ENCODE results near the gene XPO5.
A peak's percentile ranks its signal among the peaks of the same experiment; 100 is the strongest.

The XPO5 gene

GRCh38 chr6:43493833-43494232 lies 82.0 kb downstream of the XPO5 start:
- Mint-ChIP-seq H3K27me3 (ENCODE audit: low read depth) (no peaks in the 10 kb centered on the region), H3K27ac (peak overlapping the region; percentile 17), H3K4me1 (ENCODE audit: low read depth) (peaks cover 6% of the 10 kb centered on the region), H3K9me3 (no peaks in the 10 kb centered on the region), H3K36me3 (ENCODE audit: low read depth) (no peaks in the 10 kb centered on the region), H3K4me3 (no peak overlapping the region)
- no peak for DNase-seq (ENCODE audit: low spot score)

- Mint-ChIP-seq H3K36me3 (ENCODE audit: low read depth) (no peaks in the 10 kb centered on the region), H3K4me3 (no peak overlapping the region), H3K9me3 (no peaks in the 10 kb centered on the region), H3K27ac (no peak overlapping the region), H3K27me3 (ENCODE audit: low read depth) (no peaks in the 10 kb centered on the region), H3K4me1 (ENCODE audit: low read depth) (peaks cover 6% of the 10 kb centered on the region)
- no peak for DNase-seq (ENCODE audit: low spot score)
These were observed 82.6 kb downstream of the XPO5 start for GRCh38 chr6:43493230-43493629.

DNA sequence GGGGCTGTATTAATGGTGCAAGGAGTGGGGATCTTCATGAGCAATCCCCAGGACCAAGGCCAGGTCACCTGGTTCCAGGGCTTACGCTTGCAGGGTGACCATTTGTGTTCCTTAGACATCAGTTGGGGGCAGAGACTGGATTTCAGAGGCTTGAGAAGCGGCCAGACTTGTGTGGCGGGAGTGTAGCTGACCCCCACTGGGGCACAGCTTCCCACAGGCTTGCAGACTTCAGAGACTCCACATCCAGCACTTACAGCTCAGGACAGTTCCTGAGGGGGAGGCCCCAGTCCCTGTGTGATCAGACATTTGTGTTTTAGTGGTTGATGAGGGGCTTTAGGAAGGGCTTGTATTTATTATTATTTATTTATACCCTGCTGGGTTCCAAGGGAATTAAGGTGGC lies 83.2 kb downstream of the XPO5 start:
- Mint-ChIP-seq H3K4me1 (ENCODE audit: low read depth) (peaks cover 6% of the 10 kb centered on the region), H3K27ac (no peak overlapping the region), H3K4me3 (no peak overlapping the region), H3K36me3 (ENCODE audit: low read depth) (no peaks in the 10 kb centered on the region), H3K9me3 (no peaks in the 10 kb centered on the region), H3K27me3 (ENCODE audit: low read depth) (no peaks in the 10 kb centered on the region)
- no peak for DNase-seq (ENCODE audit: low spot score)

GRCh38 chr6:43491750-43492661 lies 83.8 kb downstream of the XPO5 start:
- Mint-ChIP-seq H3K4me3 (no peak overlapping the region), H3K9me3 (no peaks in the 10 kb centered on the region), H3K27me3 (ENCODE audit: low read depth) (no peaks in the 10 kb centered on the region), H3K4me1 (ENCODE audit: low read depth) (peaks cover 6% of the 10 kb centered on the region), H3K27ac (no peak overlapping the region), H3K36me3 (ENCODE audit: low read depth) (no peaks in the 10 kb centered on the region)
- no peak for DNase-seq (ENCODE audit: low spot score)

DNA sequence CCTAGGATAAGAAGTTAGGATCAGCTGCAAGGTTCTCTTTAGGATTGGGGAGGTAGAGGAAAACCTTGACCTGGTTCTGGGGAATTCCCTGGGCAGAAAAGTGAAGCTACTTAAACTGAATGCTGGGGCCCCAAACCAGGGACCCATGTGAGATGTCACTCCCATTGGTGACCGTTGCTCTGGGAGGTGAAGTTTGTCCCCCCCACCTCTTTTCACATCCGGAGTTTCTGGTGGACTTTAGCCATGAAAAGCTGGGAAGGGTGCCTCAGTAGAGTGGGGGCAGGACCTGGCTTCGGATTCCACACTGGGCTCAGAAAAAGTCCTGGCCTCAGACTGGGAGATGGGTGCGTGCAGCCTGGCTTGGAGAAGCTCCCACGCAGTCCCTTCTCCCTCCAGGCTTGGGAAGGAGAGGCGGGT lies 85.3 kb downstream of the XPO5 start:
- Mint-ChIP-seq H3K4me1 (ENCODE audit: low read depth) (peaks cover 5% of the 10 kb centered on the region), H3K9me3 (no peaks in the 10 kb centered on the region), H3K27ac (no peak overlapping the region), H3K27me3 (ENCODE audit: low read depth) (no peaks in the 10 kb centered on the region), H3K36me3 (ENCODE audit: low read depth) (no peaks in the 10 kb centered on the region), H3K4me3 (no peak overlapping the region)
- no peak for DNase-seq (ENCODE audit: low spot score)

DNA sequence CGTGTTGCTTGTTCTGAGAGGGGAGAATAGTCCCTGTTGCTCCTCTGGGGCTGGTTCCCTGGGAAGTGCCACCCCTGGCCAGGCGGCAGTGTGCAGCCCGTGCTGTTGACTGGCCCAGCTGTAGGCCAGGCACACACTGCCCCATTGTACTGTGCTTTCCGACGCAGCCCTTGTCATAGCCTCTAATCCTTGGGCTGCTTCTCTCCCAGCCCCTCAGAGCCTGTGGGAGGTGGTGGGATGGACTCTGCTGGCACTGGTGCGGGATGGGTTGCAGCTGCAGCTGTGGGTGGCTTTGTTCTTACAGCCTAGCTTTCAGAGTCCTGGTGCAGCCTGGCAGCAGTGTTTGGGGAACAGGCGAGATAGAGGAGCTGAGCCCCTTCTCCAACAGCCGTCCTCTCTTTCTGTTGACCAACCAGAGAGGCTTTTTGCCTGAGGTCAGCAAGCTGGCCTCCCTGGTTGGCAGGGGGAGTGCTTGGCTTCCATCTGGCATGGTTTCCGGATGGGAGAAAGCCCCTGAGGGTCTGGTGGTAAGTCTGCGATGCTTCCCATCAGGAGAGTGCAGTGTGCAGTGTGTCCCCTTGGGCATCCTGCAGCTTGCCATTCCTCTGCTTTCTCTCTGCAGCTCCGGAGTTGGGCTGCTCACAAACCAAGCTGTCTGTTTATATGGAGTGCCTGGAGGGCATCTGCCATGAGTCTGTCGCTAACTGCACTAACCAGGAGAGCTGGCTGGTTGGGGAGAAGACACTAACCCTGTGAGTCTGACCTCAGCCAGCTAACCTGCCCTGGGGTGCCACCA lies 86.4 kb downstream of the XPO5 start:
- Mint-ChIP-seq H3K36me3 (ENCODE audit: low read depth) (no peaks in the 10 kb centered on the region), H3K27me3 (ENCODE audit: low read depth) (no peaks in the 10 kb centered on the region), H3K4me1 (ENCODE audit: low read depth) (no peaks in the 10 kb centered on the region), H3K9me3 (no peaks in the 10 kb centered on the region), H3K27ac (no peak overlapping the region), H3K4me3 (no peak overlapping the region)
- DNase-seq (ENCODE audit: low spot score): no peak

DNA sequence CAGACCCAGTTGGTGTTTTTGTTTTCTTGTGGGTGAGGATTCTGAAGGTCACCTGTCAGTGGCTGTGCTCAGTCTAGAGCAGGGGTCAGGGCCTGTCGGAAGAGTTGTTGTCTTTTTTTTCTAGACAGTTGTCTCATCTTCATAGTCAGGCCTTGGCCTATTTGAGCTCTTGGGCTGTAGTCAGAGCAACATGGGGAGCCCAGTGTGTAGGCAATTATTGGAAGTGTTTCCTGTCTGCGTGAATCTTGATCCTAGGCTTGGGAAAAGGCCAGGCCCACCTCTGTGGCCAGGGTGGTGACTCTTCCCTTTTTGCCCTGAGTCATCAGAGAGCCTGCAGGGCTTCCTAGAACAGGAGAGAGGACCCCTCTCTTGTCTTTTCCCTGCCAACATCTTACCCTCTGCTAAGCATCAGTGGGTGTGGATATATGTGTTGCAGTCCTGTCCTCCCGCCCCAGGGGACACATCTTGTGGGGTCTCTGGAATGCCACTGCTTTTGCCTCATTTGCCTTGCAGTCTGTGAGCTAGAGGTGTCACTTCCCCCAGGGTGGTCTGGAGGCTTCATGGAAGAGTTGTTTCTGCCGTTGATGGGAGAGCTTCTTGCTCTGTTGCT lies 87.1 kb downstream of the XPO5 start:
- Mint-ChIP-seq H3K4me3 (no peak overlapping the region), H3K27ac (no peak overlapping the region), H3K9me3 (no peaks in the 10 kb centered on the region), H3K4me1 (ENCODE audit: low read depth) (no peaks in the 10 kb centered on the region), H3K36me3 (ENCODE audit: low read depth) (no peaks in the 10 kb centered on the region), H3K27me3 (ENCODE audit: low read depth) (no peaks in the 10 kb centered on the region)
- DNase-seq (ENCODE audit: low spot score): no peak

- H3K9me3 Mint-ChIP-seq: no peaks in the 10 kb centered on the region
- H3K36me3 Mint-ChIP-seq (ENCODE audit: low read depth): no peaks in the 10 kb centered on the region
- no peaks in the 10 kb centered on the region for H3K27me3 Mint-ChIP-seq (ENCODE audit: low read depth)
- H3K4me3 Mint-ChIP-seq: no peak overlapping the region
- no peak for DNase-seq (ENCODE audit: low spot score)
- H3K4me1 Mint-ChIP-seq (ENCODE audit: low read depth): peaks cover 19% of the 10 kb centered on the region
- H3K27ac Mint-ChIP-seq: no peak overlapping the region
These were observed 94.1 kb downstream of the XPO5 start for GRCh38 chr6:43481591-43482236.

DNA sequence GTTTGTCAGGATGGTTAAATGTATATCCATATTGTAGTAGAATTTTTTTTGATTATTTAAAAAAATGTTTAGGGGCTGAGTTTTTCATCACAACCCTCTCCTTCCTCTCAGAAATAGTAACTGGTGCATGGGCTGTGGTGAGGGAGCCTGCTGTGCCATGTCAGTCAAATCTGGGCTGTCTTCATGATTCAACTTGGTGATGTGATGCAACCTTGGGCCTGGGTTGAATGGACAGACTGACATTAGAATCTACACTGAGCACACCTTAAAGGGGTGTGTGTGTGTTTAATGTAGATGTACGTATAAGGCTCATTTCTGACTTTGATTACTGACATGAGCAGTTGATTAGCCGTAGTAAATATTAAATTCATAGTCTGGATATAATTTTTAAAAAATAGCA lies 94.8 kb downstream of the XPO5 start:
- H3K4me1 Mint-ChIP-seq (ENCODE audit: low read depth): peaks cover 21% of the 10 kb centered on the region
- H3K27me3 Mint-ChIP-seq (ENCODE audit: low read depth): no peaks in the 10 kb centered on the region

DNA sequence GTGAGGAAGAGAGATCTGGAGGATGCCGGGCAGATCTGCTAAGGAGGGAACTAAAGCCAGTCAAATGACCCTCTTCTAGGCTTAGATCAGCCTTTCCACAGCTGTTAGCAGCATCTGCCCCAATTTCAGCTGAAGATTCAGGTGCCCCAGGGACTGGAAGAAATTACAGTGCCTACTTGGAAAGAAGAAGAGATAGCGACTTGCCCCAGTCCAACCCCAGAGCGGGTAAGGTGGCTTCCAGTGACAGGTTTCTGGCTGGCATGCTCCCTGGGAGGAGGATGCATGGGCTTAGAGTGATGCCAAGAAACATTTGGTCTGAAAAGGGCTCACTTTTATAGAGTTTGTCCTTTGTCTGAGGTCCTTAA lies 97.8 kb downstream of the XPO5 start:
- H3K27me3 Mint-ChIP-seq (ENCODE audit: low read depth): no peaks in the 10 kb centered on the region
- H3K27ac Mint-ChIP-seq: peak overlapping the region; percentile 93
- H3K36me3 Mint-ChIP-seq (ENCODE audit: low read depth): no peaks in the 10 kb centered on the region
- peak overlapping the region; percentile 95 for H3K4me3 Mint-ChIP-seq
- DNase-seq (ENCODE audit: low spot score): peak; percentile 6
- no peaks in the 10 kb centered on the region for H3K9me3 Mint-ChIP-seq
- peaks cover 21% of the 10 kb centered on the region for H3K4me1 Mint-ChIP-seq (ENCODE audit: low read depth)

More for the DNA sequence above, 94.8 kb downstream of the XPO5 start:
- Mint-ChIP-seq H3K36me3 (ENCODE audit: low read depth) (no peaks in the 10 kb centered on the region), H3K27ac (no peak overlapping the region), H3K9me3 (no peaks in the 10 kb centered on the region), H3K4me3 (no peak overlapping the region)
- DNase-seq (ENCODE audit: low spot score): no peak

DNA sequence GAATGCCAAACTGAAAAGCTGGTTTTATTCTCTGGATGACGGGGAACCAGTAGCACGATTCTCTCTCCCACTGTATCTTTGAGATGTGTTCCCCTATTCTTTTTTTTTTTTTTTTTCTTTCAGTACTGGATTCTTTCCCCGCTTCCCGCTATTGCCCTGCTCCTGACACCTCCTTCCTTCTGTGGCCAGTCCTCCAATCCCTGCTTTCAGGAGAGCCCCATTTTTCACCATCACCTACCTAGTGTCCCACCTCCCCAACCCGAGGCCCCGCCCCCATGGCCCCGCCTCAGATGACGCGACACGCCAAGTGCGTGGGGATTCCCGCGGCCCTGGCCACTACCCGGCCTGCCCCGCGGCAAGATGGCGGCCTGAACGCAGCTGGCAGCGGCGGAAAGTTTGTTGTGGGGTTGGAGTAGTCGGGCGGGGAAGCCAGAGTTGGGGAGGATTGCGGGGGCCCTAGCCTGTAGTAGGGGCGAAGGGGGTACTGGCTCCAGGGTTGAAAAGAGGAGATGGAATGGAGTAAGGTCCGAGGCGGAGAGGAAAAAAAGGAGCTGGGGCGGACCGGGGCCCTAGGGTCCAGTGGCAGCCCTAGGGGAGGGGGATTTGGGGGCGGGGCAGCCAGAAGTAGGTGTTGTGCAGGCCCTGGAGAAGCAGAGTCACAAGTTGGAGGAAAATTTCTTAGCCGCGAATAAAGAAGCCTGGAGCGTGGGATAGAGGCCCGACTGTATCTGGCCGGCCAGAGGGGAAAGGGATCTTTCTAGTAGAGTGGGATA lies 98.4 kb downstream of the XPO5 start, which contains the start of gene TJAP1:
Gene TJAP1 (plus strand): TSS at position 336 of the 773 bp plus-strand sequence. CDS start 21,432 bp downstream, outside the sequence.
- peaks cover 21% of the 10 kb centered on the region for H3K4me1 Mint-ChIP-seq (ENCODE audit: low read depth)
- DNase-seq (ENCODE audit: low spot score): peak; percentile 93
- H3K27me3 Mint-ChIP-seq (ENCODE audit: low read depth): no peaks in the 10 kb centered on the region
- peak within 1 kb of the TSS; percentile 95 for H3K4me3 Mint-ChIP-seq
- H3K36me3 Mint-ChIP-seq (ENCODE audit: low read depth): no peaks in the 10 kb centered on the region
- H3K27ac Mint-ChIP-seq: peak within 1 kb of the TSS; percentile 93
- no peaks in the 10 kb centered on the region for H3K9me3 Mint-ChIP-seq

- Mint-ChIP-seq H3K27me3 (ENCODE audit: low read depth) (no peaks in the 10 kb centered on the region), H3K9me3 (no peaks in the 10 kb centered on the region), H3K4me1 (ENCODE audit: low read depth) (peaks cover 20% of the 10 kb centered on the region), H3K4me3 (peak overlapping the region; percentile 95), H3K27ac (peak overlapping the region; percentile 93), H3K36me3 (ENCODE audit: low read depth) (no peaks in the 10 kb centered on the region)
- no peak for DNase-seq (ENCODE audit: low spot score)
These were observed 99.1 kb downstream of the XPO5 start for GRCh38 chr6:43476746-43477145.

GRCh38 chr6:43475516-43475915 lies 100.3 kb downstream of the XPO5 start:
- Mint-ChIP-seq H3K27ac (no peak overlapping the region), H3K36me3 (ENCODE audit: low read depth) (no peaks in the 10 kb centered on the region), H3K4me1 (ENCODE audit: low read depth) (peaks cover 18% of the 10 kb centered on the region), H3K4me3 (no peak overlapping the region), H3K27me3 (ENCODE audit: low read depth) (peaks cover 5% of the 10 kb centered on the region), H3K9me3 (no peaks in the 10 kb centered on the region)
- DNase-seq (ENCODE audit: low spot score): no peak
